ENCODE measurements around the gene TTPAL.

DNA sequence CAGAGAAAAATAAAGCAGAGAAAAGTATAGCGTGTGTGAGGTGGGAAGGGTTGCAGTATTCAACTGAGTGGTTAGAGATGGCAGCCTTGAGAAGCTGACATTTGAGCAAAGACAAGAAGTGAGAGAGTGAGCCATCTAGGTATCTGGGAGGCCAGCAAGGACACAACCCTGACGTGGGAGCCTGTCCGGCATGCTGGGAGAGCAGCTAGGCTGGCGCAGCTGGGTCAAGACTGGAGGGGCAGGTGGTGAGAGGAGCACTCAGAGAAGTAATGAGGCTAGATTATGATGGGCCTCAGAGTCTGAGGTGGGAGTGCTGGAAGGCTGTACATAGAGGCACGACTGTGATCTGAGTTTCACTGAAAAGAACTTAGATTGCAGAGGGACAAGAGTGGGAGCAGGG is 12.9 kb downstream of the TTPAL start:
- TF ChIP-seq TAF1 (conservative IDR thresholded peaks at IDR 0.05), result no peak
- TF ChIP-seq, protein P1, sequence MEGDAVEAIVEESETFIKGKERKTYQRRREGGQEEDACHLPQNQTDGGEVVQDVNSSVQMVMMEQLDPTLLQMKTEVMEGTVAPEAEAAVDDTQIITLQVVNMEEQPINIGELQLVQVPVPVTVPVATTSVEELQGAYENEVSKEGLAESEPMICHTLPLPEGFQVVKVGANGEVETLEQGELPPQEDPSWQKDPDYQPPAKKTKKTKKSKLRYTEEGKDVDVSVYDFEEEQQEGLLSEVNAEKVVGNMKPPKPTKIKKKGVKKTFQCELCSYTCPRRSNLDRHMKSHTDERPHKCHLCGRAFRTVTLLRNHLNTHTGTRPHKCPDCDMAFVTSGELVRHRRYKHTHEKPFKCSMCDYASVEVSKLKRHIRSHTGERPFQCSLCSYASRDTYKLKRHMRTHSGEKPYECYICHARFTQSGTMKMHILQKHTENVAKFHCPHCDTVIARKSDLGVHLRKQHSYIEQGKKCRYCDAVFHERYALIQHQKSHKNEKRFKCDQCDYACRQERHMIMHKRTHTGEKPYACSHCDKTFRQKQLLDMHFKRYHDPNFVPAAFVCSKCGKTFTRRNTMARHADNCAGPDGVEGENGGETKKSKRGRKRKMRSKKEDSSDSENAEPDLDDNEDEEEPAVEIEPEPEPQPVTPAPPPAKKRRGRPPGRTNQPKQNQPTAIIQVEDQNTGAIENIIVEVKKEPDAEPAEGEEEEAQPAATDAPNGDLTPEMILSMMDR (IDR thresholded peaks at IDR 0.05; ENCODE audit: low read depth, low read length, missing input control), result no peak
- TF ChIP-seq, protein P2, sequence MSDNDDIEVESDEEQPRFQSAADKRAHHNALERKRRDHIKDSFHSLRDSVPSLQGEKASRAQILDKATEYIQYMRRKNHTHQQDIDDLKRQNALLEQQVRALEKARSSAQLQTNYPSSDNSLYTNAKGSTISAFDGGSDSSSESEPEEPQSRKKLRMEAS (IDR thresholded peaks at IDR 0.05), result no peak
- TF ChIP-seq NR2F2 (IDR thresholded peaks at IDR 0.05), result no peak
